AML-193 (cell line): ENCODE measurements around the gene CLBA1.
"Not testable (repeated sequence)": the region's sequence is repeated elsewhere in the genome, so short reads cannot be mapped to it uniquely, and the experiment has no call there.

Experiments used
- DNase-seq, 2 experiments: peaks; one replicate each; lab custom pipeline; 2025; lab: John Stamatoyannopoulos, UW

The CLBA1 gene

GRCh38 chr14:104985675-104986486, at the start of gene CLBA1:
Gene CLBA1, plus strand, starts transcription at chr14:104985788. Its CDS starts 644 bp downstream, at chr14:104986432.
- peak; percentile 60 to 70 for DNase-seq

DNA sequence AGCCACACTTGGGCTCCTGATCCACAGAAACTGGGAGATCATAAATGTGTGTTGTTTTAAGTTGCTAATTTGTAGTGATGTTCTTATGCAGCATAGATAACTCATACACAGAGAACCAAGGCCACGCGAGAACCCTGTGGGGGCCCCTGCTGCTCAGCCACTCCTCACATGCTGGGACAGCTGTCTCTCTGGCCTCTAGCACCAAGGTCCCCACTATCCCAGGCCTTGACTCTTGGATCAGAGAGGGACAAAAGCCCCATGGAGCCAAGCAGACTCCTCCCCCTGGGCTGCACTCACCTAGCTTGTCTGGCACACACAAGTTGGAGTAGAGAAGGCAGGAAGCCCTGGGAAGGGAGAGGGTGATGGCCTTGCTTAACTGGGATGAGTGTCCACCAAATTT, 49.6 kb upstream of the CLBA1 start:
- DNase-seq = no peak

DNA sequence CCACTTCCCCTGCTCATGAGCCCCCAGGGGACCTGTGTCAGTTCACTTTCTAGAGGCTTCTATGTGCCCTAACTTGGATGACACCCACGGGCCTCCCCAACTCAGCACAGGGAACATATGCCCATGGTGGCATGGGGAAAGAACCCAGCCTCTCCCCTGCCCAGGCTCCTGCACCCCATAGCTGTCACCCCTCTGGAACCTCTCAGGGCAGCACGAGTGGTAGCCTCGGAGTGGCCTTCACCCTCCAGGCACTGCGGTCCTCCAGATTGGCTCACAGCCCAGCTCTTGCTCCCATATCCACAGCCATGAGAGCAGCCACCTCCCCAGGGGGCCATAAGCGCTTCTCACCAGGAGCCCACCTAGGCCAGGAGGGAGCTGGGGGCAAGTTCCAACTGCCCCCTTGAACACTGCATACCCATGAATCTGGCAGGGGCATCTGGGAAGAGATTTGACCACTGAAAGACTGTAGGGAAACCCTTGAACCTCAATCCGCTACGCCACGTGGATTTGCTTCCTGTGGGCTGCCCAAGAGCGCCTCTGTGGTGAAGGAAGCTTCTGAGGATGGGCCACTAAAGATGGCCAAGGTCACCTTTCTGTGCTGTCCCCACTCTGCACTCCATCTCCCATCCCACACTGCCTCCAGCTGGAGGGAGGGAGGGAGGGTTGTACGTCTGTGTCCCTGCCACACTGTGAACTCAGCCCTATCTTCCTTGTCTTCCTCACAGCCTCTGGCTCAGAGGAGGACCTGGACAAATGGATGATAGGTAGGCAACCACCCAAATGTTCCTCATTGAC, 49.0 kb upstream of the CLBA1 start:
- no peak for DNase-seq

GRCh38 chr14:104937161-104937560, 48.4 kb upstream of the CLBA1 start:
- DNase-seq = no peak

DNA sequence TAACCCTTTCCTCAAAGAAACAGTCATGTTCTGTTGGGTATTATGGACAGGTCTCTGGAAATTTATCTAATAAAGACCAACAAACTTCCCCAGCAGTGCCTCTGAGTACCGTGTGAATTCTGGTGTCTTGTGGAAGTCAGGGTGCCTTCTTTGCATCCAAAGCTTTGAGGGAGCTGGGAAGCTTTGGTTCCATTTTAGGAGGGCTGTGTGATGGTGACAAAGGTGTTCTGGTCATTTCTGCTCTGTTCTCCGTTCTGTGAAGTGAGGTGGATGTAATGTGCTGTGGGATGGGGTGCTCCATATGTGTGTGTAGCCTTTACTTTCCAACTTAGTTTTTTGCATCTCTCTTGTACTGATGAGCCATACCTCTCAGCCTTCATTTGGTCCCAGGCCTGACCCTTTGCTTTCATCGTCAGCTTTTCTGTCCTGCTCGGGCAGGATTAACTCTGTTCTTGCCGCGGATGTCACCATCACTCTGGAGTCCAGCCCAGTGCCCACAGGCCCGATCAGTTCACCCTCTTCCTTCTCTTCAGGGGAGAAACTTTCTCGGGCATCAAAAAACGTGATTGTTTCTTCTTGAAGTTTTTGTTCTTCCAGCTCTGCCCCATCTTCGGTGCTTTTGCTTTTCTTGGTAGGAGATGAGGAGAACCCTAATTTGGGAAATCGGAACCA, 47.8 kb upstream of the CLBA1 start:
- no peak for DNase-seq

GRCh38 chr14:104938436-104938835, 47.2 kb upstream of the CLBA1 start:
- DNase-seq = no peak

DNA sequence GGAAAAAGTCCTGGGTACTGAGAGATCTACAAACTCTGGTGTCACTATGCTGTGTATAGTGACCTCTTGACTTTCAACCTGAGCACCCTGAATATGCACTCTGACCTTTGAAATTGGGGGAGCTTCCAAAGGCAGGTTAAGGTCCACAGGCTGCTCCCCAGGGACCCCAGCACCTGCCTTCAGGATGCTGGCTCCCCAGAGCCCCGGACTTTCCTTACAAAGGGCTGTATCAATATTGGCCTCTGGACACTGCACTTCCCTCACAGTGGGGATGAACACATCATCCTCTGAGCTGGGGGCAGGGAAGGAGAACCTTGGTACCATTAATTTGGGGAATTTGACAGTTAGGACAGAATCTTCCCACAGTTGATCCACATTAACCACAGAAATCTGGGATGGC, 46.6 kb upstream of the CLBA1 start:
- no peak for DNase-seq

DNA sequence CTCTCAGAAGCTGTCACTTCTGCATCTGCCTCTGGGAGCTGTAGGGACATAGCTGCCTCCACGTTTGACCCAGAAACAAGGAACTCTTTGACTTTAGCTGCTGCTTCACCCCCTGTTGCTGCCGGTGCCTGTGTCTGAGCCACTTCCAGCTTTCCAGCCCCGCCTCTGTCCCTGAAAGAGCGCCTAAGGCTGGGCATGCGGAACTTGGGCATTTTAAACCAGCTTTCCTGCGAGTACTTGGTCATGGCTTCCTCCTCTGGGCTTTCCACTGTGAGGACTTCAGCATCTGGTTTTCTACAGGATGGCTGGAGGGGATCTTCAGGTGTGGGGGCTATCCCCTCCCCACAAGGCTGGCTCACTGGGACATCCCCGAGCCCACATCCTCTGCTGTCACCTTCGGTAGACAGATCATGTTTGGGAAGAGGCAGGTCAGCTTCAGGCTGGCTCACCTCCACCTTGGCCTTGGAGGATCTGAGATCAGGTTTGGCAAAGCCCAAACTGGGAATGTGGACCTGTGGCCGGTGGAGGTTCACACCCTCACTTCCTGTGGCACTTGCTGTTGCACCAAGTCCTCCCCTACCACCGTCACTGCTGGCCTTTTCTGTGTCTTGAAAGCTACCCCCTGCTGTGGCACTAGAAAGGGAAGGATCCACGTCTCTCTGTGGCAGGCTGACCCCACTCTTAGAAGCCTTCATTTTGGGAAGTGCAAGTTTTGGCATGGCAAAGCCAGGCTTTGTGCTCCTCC, 45.8 kb upstream of the CLBA1 start:
- no peak for DNase-seq

DNA sequence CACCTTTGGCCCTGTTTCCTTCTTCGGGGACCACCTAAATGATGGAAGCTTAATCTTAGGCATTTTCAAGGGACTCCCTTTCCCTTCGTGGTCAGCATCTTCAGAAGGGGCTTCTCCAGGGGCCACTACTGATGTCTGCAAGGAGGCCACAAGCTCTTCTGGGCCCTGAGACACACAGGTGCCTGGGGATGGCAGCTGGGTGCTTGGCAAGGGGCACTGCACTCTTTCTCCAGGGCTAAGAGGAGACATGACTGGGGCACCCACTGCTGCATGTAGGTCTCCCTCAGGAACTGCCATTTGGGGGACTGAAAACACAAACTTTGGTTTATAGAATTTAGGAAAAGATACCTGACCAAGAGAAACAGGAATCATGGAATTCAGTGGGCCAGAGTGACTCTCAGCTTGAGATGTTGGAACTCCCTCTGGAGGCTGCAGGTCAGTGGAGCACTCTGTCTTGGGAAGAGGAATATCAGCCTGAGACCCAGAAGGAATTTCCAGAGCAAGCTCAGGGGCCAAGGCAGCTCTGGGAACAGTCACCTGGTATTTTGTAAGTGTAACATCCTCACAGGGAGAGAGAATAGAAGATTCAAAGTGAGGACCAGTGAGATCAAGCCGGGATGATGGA, 45.0 kb upstream of the CLBA1 start:
- DNase-seq = no peak

- no peak for DNase-seq
Observed at GRCh38 chr14:104941508-104942365, 43.9 kb upstream of the CLBA1 start.

DNA sequence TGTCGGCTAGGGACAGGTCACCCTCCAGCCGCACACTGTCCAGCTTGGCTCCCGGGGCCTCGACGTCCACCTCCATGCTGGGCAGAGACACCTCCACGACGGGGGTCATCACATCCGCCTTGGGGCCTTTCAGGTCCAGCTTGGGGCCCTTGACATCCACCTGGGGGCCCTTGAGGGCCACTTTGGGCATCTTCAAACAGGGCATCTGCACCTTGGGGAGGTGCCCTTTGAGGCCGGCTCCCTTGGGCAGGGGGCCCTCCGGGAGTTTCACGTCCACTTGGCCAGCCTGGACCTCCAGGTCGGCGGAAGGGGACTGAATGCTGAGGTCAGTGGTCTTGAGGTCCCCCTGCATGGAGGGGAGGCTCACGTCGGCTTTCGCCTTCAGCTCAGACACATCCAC, 43.0 kb upstream of the CLBA1 start:
- DNase-seq = no peak

- DNase-seq = not testable (repeated sequence)
Observed at GRCh38 chr14:104943216-104944015, 42.2 kb upstream of the CLBA1 start.

GRCh38 chr14:104944016-104944308, 41.6 kb upstream of the CLBA1 start:
- not testable (repeated sequence) for DNase-seq

DNA sequence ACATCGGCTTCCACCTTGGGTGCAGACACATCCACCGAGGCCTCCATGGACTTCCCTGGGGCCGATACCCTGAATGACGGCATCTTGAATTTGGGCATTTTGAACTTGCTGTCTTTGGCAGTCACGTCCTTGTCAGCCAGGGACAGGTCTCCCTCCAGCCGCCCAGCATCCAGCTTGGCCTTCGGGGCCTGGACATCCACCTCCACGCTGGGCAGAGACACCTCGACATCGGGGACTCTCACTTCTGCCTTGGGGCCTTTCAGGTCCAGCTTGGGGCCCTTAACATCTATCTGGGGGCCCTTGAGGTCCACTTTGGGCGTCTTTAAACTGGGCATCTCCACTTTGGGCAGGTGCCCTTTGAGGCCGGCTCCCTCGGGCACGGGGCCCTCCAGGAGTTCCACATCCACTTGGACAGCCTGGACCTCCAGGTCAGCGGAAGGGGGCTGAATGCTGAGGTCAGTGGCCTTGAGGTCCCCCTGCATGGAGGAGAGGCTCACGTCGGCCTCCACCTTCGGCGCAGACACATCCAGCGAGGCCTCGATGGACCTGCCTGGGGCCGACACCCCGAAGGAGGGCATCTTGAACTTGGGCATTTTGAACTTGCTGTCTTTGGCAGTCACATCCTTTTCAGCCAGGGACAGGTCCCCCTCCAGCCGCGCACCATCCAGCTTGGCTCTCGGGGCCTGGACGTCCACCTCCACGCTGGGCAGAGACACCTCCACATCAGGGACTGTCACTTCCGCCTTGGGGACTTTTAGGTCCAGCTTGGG, 41.0 kb upstream of the CLBA1 start:
- not testable (repeated sequence) for DNase-seq

- DNase-seq = not testable (repeated sequence)
Observed at GRCh38 chr14:104945266-104945665, 40.3 kb upstream of the CLBA1 start.

- DNase-seq = not testable (repeated sequence)
Observed at GRCh38 chr14:104945986-104946965, 39.3 kb upstream of the CLBA1 start.

DNA sequence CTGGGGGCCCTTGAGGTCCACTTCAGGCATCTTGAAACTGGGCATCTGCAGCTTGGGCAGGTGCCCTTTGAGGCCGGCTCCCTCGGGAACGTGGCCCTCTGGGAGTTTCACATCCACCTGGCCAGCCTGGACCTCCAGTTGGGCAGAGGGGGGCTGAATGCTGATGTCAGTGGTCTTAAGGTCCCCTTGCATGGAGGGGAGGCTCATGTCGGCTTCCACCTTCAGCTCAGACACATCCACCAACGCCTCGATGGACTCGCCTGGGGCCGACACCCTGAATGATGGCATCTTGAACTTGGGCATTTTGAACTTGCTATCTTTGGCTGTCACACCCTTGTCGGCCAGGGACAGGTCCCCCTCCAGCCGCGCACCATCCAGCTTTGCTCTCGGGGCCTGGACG, 38.4 kb upstream of the CLBA1 start:
- DNase-seq = not testable (repeated sequence)
